ENCODE data around the gene COG7.
"Not testable (repeated sequence)": the region's sequence is repeated elsewhere in the genome, so short reads cannot be mapped to it uniquely, and the experiment has no call there.

COG7 gene

DNA sequence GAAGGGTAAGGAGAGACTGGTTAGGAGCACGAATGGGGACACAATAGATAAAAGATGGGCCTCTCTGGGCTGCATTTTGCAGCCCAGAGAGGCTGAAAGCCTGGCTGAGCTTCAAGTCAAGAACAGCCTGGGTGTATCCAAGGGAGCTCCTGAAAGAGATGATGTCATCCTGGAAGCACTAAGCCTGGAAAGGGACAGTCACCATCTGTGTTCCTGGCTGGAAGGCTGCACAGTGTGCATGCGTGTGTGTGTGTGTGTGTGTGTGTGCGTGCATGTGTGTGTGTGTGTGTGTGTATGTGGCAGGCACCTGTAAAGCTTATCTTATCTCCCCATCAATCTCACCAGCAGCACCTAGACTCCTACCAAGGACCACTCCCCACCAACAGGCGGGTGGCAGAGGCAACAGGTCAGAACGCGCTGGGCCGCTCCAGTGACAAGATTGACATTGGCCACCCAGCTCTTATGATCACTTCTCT is 44.1 kb downstream of the COG7 start:
- DNase-seq (ENCODE audit: low spot score), result no peak

DNA sequence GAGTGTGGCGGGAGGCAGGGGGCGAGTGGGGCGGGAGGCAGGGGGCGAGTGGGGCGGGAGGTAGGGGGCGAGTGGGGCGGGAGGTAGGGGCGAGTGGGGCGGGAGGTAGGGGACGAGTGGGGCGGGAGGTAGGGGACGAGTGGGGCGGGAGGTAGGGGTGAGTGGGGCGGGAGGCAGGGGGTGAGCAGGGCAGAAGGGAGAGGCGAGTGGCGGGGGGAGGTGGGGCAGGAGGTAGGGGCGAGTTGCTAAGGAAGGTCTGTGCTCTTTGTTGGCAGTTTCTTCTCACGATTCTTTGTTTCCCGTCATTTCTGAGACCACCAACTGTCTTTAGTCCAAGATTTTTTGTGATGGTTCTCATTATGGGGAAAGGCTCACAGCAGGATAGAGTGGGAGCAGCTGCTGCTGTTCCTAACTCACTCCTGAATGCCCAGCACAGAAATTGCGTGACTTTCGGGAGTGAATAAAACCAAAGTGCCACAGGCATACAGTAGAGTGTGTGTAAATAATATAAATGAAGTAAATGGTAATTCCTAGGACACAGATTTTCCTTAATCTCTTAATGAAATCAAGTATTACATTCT is 44.7 kb downstream of the COG7 start:
- DNase-seq (ENCODE audit: low spot score), result no peak

DNA sequence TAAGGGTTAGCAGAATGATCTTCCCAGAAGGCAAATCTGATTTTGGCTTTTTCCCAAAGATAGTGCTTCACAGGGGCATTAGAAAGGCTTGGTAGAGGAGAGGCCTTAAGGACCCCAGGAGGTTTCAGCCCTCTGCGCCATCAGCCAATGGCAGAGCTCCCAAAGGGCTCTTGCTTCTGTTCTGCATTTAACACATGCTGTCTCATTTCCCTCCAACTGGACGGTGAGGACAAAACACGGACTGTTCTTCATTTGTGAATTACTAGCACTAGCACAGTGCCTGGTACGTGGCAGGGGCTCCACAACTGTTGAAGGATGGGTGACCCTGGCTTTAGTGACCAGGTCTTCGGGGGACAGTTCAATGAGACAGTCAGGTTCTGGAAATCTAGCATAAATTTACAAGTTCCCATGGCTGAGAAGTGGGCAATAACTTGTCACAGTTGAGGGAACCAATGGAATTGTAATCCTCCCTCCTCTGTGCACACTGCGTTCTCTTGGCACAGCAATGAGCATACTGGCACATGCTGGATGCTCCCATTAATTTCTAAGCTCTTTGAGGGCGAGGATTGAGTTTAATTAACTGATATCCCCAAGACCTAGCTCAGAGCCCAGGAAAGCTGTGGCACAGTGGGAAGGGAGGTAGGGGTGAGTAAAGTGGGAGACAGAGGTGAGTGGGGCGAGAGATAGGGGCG is 45.4 kb downstream of the COG7 start:
- DNase-seq (ENCODE audit: low spot score), result no peak

GRCh38 chr16:23406546-23407240 is 46.3 kb downstream of the COG7 start:
- no peak for DNase-seq (ENCODE audit: low spot score)

GRCh38 chr16:23406024-23406423 is 47.0 kb downstream of the COG7 start:
- DNase-seq (ENCODE audit: low spot score), result no peak

DNA sequence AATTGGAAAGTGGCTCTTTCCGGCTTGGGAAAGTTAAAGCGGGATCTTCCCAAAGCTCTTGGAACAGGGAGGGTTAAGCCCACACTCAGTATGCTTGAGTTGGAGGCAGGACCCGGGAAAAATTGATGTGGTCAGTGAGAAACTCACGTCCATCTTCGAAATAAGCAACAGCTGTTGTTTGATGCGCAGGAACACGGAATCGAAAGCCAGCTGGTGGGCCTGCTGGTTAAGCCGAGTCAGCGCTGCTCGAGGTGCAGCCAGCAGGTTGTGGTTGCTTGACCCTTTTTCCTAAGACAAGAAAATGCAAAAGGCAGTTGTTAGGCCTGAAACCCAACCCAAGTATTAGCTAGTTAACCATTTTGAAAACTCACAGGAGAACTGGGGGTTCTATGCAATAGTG is 49.4 kb downstream of the COG7 start:
- DNase-seq (ENCODE audit: low spot score), result no peak

GRCh38 chr16:23402100-23402499 is 50.9 kb downstream of the COG7 start:
- no peak for DNase-seq (ENCODE audit: low spot score)

DNA sequence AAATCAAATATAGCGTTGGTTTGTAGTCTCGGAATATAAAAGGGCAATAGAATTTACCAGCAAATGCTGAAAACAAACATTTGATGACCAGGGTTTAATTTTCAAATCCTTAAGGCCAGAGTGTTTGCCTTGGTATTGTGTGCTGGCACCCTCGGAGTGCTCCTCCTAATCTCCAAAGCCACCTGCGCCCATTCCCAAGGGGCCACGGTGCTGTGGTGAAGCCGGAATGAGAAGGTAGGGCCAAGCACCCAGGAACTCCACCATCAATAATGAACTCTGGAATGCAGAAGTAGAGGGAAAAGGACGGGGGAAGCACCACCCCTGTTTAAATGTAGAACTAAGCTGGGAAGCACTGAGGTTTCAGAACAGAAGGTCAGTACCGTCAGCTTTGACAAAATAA is 51.9 kb downstream of the COG7 start:
- no peak for DNase-seq (ENCODE audit: low spot score)

GRCh38 chr16:23400447-23400846 is 52.5 kb downstream of the COG7 start:
- not testable (repeated sequence) for DNase-seq (ENCODE audit: low spot score)

- DNase-seq (ENCODE audit: low spot score), result no peak
Measured at GRCh38 chr16:23398987-23399805, 53.8 kb downstream of the COG7 start.

DNA sequence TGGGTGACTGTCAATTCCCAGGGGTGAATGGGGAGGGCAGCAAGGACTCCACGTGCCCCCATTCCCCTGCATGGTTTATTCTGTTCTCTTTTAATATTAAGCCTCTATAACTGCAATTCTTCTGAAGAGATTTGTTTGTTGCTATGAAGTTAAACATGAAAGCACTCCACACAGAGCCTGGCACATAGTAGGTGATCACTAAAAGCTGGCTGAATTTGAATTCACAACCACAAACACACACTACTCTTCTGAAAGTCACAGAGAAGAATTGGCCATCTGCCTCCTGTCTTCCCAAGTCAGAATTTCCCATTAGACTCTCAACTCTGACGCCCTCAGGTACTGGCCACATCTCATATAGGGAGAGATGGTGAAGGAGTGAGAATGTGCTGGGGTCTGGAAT is 55.5 kb downstream of the COG7 start:
- no peak for DNase-seq (ENCODE audit: low spot score)

GRCh38 chr16:23395732-23396131 is 57.3 kb downstream of the COG7 start:
- DNase-seq (ENCODE audit: low spot score), result no peak

DNA sequence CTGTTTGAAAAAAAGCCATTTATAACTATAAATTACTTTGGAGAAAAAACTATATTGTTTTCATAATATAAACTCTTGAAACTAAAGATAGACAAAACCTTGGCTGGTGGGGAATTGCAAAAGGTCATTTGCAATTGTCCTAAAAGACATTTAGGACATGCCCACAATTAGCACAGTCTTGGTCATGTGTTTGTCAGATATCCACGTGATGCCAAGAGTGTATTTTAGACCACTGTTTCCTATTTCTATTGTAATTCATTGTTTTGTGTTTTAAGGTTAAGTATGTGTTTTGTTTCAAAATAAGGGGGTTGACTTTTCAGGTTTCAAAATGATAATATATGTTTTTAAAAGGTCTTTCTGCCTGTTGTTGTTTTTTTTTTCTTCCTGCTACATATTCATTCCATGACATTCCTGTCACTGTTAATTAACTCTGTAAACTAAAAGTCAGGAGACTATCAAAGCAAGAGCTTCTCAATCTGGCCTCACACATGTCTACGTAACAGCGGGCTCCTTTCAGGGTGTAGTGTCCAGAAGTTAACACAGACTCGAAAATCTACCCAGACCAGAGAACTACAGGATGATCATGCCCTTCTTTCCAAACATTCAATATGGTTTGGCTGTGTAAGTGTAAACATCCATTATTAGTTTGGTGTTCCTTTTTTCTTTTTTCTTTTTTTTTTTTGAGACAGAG is 58.7 kb downstream of the COG7 start:
- DNase-seq (ENCODE audit: low spot score), result no peak

DNA sequence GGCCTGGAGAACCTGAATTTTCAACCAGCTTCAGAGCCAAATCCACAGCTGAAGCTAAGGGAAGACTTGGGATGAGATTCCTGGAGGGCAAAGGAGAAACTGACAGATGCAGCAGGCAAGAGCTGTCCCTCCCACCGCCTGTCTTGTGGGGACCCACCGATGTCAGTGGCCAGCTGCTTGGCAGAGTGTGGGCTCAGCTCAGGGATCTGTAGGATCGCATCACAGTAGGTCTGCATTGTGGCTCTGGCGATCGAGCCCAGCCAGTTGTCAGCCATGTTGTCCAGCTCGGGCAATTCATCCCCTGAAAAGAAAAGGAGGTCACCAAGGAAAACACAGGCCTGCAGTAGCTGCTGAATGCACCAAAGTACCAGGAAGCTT is 60.8 kb downstream of the COG7 start:
- DNase-seq (ENCODE audit: low spot score), result no peak

DNA sequence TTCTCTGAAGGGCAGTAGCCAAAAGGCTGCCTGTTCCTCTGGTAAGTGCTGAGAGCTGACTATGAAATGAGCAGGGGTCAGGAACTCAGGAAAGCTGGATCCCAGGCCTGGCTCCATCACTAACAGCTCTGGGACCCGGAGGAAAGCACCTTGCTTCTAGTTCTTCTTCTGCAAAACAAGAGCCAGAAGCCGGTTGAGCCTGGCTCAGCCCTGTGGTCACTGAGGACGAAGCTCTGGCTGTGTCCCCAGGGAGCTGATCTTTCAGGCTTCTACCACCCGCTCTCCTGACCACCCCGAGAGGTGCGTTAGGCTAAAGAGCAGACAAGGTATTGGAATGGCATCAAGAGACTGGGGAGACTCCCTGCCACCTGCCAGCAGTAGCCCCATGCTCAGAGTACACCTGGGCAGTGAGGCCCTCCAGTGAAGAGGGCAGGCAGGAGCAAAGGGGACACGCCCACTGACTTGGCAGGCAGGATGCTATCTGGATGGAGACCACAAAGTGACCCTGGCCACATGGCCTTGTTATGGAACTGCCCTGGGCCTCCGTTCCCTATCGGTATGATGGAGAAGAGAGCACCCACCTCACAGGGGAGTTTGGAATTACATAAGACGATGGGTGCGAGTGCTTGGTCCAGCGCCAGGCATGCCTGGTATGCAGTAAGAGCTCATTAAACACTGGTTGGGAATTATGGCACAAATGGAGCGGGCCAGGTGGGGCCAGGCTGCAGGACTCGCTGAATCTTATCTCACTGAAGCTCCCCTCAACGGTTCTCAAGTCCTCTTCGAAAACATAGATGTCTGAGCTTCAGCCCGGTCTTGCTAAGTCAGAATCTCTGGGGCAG is 61.4 kb downstream of the COG7 start:
- no peak for DNase-seq (ENCODE audit: low spot score)

DNA sequence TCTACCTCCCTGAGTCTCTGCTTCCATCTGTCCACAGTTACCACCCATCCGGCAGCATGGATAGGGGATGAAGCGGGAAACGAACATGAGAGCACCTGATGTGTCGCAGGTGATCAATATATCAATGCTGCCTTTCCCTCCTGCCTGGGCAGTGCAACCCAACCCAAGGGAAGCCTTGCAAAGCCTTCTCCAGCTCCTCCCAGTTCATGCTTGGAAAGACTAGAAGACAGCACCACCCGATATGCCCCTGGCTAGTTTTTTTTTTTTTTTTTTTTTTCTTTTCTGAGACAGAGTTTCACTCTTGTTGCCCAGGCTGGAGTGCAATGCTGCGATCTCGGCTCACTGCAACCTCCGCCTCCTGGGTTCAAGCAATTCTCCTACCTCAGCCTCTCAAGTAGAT is 63.1 kb downstream of the COG7 start:
- DNase-seq (ENCODE audit: low spot score), result not testable (repeated sequence)

GRCh38 chr16:23389201-23389600 is 63.8 kb downstream of the COG7 start:
- DNase-seq (ENCODE audit: low spot score), result no peak

GRCh38 chr16:23388786-23389185 is 64.2 kb downstream of the COG7 start:
- no peak for DNase-seq (ENCODE audit: low spot score)

DNA sequence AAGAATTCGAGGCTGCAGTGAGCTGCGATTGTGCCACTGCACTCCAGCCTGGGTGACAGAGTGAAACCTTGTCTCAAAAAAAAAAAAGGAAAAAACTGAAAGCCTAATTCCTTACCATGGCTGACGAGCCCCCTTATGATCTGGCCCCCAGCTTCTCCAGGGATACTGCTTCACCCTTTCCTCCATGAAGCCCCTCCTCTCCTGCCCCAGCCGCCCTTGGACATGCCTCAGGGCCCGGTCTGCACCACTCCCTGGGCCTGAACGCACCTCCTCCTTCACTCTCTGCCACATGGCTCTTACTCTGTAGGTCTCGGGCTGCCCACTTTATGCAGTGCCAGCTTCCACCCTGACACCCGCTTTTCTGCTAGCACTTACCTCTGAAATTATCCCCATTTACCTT is 65.3 kb downstream of the COG7 start:
- DNase-seq (ENCODE audit: low spot score), result no peak

- no peak for DNase-seq (ENCODE audit: low spot score)
Measured at GRCh38 chr16:23385441-23385840, 67.5 kb downstream of the COG7 start.

GRCh38 chr16:23384878-23385277 is 68.1 kb downstream of the COG7 start:
- no peak for DNase-seq (ENCODE audit: low spot score)
